Measurements from ENCODE around the gene INTS3.

Gene INTS3

DNA sequence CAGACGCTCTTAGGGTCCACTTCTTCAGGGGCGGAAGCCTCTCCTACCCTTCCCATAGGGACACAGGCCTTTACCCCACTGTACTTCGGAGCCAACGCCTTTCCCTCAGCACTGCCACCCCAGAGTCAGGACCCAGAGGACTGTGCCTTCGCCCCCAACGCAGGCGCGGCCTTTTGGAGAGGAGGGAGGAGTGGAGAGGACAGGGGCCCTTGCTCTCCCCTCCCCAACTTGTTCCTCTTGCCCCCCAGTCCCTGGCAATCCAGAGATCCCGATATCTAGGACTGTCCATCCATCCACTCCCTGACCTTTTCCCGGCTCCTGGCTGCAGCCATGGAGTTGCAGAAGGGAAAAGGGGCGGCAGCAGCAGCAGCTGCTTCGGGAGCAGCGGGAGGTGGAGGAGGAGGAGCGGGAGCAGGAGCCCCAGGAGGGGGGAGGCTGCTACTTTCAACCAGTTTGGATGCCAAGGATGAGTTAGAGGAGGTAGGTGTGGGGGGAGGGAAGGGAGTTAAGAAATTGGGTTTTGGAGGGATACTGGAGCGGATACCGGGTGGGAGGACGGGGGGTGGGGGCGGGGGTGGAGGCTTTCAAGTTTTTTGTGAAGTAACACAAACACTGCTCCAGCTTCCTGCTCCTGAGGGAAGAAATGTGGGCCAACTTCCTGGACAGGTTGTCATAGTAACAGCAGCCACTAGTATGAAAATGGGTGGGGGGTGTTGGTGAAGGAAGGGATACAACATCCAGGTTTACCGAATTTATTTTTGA is 636 bp downstream of the INTS3 start:
- H3K4me1 ChIP-seq (ENCODE audit: insufficient read depth, poor library complexity, severe bottlenecking): peaks cover 9% of the 10 kb centered on the region
- H3K27ac ChIP-seq (ENCODE audit: poor library complexity, severe bottlenecking): peak overlapping the region; percentile 84
- no peak for ATAC-seq (ENCODE audit: low read depth)
- TF ChIP-seq, protein P1, sequence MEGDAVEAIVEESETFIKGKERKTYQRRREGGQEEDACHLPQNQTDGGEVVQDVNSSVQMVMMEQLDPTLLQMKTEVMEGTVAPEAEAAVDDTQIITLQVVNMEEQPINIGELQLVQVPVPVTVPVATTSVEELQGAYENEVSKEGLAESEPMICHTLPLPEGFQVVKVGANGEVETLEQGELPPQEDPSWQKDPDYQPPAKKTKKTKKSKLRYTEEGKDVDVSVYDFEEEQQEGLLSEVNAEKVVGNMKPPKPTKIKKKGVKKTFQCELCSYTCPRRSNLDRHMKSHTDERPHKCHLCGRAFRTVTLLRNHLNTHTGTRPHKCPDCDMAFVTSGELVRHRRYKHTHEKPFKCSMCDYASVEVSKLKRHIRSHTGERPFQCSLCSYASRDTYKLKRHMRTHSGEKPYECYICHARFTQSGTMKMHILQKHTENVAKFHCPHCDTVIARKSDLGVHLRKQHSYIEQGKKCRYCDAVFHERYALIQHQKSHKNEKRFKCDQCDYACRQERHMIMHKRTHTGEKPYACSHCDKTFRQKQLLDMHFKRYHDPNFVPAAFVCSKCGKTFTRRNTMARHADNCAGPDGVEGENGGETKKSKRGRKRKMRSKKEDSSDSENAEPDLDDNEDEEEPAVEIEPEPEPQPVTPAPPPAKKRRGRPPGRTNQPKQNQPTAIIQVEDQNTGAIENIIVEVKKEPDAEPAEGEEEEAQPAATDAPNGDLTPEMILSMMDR (IDR thresholded peaks at IDR 0.05; ENCODE audit: poor library complexity, severe bottlenecking): no peak
- H3K4me3 ChIP-seq (ENCODE audit: severe bottlenecking): peak overlapping the region; percentile 67
- peaks cover 10% of the 10 kb centered on the region; the same call in 1 of the 2 replicates for H3K36me3 ChIP-seq (ENCODE audit: low read depth)
- no peak for DNase-seq (ENCODE audit: low spot score)
- no peaks in the 10 kb centered on the region for H3K9me3 ChIP-seq (ENCODE audit: severe bottlenecking)
- no peaks in the 10 kb centered on the region for H3K27me3 ChIP-seq (ENCODE audit: insufficient read depth, poor library complexity, severe bottlenecking)

DNA sequence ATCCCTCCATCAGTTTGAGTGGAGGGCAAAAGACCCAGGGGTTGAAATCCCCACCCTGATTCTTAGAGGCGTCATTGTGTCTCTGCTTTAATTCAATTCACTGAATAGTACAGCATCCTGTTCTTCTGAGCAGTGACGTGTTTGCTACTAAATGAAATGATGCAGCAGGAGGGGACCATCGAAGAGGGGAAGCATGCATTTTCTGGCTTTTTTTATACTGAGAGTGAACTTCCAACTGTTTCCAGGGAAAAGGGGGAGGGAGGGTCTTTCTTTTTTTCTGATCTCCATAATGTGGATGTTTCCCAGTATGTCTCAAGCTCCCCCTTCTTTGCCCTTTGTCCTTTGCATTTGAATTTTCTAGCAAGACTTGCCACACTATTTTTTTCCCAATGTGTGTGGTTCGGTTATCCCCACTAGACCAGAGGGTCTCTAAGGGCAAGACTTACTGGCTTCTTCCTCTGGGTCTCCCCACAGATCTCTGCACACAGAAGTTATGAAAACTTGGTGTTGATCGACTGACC is 2.7 kb downstream of the INTS3 start:
- Histone ChIP-seq H3K27ac (ENCODE audit: poor library complexity, severe bottlenecking) (peak overlapping the region; percentile 84), H3K27me3 (ENCODE audit: insufficient read depth, poor library complexity, severe bottlenecking) (no peaks in the 10 kb centered on the region), H3K9me3 (ENCODE audit: severe bottlenecking) (no peaks in the 10 kb centered on the region), H3K4me1 (ENCODE audit: insufficient read depth, poor library complexity, severe bottlenecking) (peaks cover 9% of the 10 kb centered on the region), H3K4me3 (ENCODE audit: severe bottlenecking) (no peak overlapping the region), H3K36me3 (ENCODE audit: low read depth) (peaks cover 27% of the 10 kb centered on the region)
- DNase-seq (ENCODE audit: low spot score) (no peak), ATAC-seq (ENCODE audit: low read depth) (no peak)
- TF ChIP-seq, protein P1 (IDR thresholded peaks at IDR 0.05; ENCODE audit: poor library complexity, severe bottlenecking): no peak

DNA sequence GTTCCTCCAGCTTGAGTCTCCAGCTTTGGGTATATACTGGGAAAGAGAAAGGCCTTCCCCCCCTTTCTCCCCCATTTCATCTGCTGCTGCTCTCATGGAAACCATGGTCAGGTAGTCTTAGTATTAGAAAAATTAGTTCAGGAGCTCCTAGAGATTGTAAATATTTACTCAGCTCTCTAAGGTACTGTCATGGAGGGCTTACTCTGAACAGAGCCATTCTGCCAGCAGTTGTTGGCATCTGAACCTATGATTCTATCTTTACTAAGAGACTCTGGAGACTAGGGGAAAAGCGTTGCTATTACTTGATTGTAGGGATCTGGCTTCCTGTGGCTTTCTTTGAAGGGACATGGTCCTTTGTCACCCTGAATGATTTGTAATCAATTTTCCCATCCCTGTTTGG is 6.1 kb downstream of the INTS3 start:
- H3K36me3 ChIP-seq (ENCODE audit: low read depth): peaks cover 44% of the 10 kb centered on the region
- DNase-seq (ENCODE audit: low spot score) (no peak), ATAC-seq (ENCODE audit: low read depth) (no peak)
- peaks cover 8% of the 10 kb centered on the region for H3K4me1 ChIP-seq (ENCODE audit: insufficient read depth, poor library complexity, severe bottlenecking)
- no peaks in the 10 kb centered on the region for H3K27me3 ChIP-seq (ENCODE audit: insufficient read depth, poor library complexity, severe bottlenecking)
- TF ChIP-seq, protein P1 (IDR thresholded peaks at IDR 0.05; ENCODE audit: poor library complexity, severe bottlenecking): no peak
- H3K9me3 ChIP-seq (ENCODE audit: severe bottlenecking): no peaks in the 10 kb centered on the region
- H3K27ac ChIP-seq (ENCODE audit: poor library complexity, severe bottlenecking): no peak overlapping the region
- H3K4me3 ChIP-seq (ENCODE audit: severe bottlenecking): no peak overlapping the region

DNA sequence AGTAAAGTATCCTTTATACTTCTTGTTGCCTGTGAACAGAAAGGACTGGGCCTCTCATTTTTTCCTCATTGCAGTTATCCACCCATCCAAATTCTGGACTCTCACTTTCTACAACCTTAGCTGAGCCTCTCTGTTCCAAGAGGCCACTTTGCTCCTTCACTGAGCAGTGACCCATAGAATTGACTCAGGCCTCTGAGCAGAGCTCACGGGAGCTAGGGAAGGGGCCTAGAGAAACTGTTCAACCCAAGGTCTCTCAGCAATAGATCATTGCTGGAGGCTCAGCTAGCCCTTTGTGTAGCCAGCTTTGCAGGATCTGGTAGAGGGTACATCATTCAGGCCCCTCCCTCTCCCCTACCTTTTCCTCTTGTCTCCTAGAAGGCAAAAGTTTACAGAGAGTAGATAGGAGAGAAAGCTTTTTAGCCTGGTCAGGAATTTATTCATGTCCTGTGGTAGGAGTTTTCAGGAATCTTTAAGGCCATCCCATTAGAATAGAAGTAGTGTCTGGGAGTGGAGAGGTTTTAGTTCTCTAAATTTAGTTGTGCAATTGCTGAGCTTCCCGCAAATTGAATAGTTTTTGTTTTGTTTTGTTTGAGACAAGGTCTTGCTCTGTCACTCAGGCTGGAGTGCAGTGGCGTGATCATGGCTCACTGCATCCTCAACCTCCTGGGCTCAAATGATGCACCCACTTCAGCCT is 6.7 kb downstream of the INTS3 start:
- H3K27me3 ChIP-seq (ENCODE audit: insufficient read depth, poor library complexity, severe bottlenecking): no peaks in the 10 kb centered on the region
- ATAC-seq (ENCODE audit: low read depth) (no peak), DNase-seq (ENCODE audit: low spot score) (no peak)
- H3K4me3 ChIP-seq (ENCODE audit: severe bottlenecking): no peak overlapping the region
- peaks cover 7% of the 10 kb centered on the region for H3K4me1 ChIP-seq (ENCODE audit: insufficient read depth, poor library complexity, severe bottlenecking)
- no peaks in the 10 kb centered on the region for H3K9me3 ChIP-seq (ENCODE audit: severe bottlenecking)
- peaks cover 50% of the 10 kb centered on the region for H3K36me3 ChIP-seq (ENCODE audit: low read depth)
- TF ChIP-seq, protein P1 (IDR thresholded peaks at IDR 0.05; ENCODE audit: poor library complexity, severe bottlenecking): no peak
- H3K27ac ChIP-seq (ENCODE audit: poor library complexity, severe bottlenecking): no peak overlapping the region
